K562 (cell line): ENCODE results near the gene TTC9B. TPM values are rescaled to one million over a fixed set of nuclear protein-coding genes. Genes with fewer than 3 reads are reported as not detected.

ENCODE experiments used
- ATAC-seq: fragments of 200-7000 bp; cut with Tn5 transposase; 3 replicates; pipeline ENCODE4 v1.9.1; 2020; ENCODE audit warnings: moderate library complexity
- BruUV-seq: library from RNA; stranded (reverse); fragments of 400-500 nt; replicated peaks from 2 replicates; lab custom pipeline; 2021; lab: Mats Ljungman, UMichigan
- CTCF ChIA-PET: fragments of 300-600 bp; formaldehyde crosslinking; extraction: SDS; loops from one replicate; lab custom pipeline; 2021; ENCODE audit warnings: low intra/inter-chr PET ratio; lab: Yijun Ruan, JAX
- POLR2A ChIA-PET: fragments of 300-600, 350-650 bp; sonication (Branson Sonifier 250); formaldehyde crosslinking; extraction: SDS; loops from one replicate; lab custom pipeline; 2021; ENCODE audit warnings: antibody characterized with exemption, inconsistent platforms; lab: Yijun Ruan, JAX
- DNase-seq, 4 experiments: peaks; one replicate each; pipeline versions ENCODE4 v3.0.0 to v3.0.0-alpha.2; 2011 to 2018; ENCODE audit warnings: low spot score in 3 of 4, mixed read lengths in 3 of 4; ENCODE audit errors: extremely low read depth in 1 of 4
- FAIRE-seq: peaks from 2 replicates; lab custom pipeline; 2011; peaks lifted over from hg19 to GRCh38; lab: Jason Lieb, UNC
- H2AFZ ChIP-seq: 2 replicates; pipeline ENCODE4 v1.6.0; 2011; ENCODE audit warnings: low read depth, low read length, control low read depth, inconsistent platforms
- H3K27ac ChIP-seq: fragments of 200-600 bp; 3 replicates; pipeline ENCODE4 v1.8.0; 2011; ENCODE audit warnings: low read depth, mild to moderate bottlenecking, control low read depth, inconsistent platforms, low read length, moderate library complexity, mixed read lengths; ENCODE audit errors: extremely low read depth
- H3K27me3 ChIP-seq, 2 experiments: fragments of 300-600 bp in 1 of 2; 2 replicates in 1 of 2; 3 replicates in 1 of 2; pipeline versions ENCODE4 v1.6.0 to v1.8.0; 2011; ENCODE audit warnings: inconsistent platforms in 2 of 2, low read length in 2 of 2, mild to moderate bottlenecking in 1 of 2, mixed read lengths in 1 of 2, moderate library complexity in 1 of 2; ENCODE audit not compliant: control insufficient read depth in 2 of 2, insufficient read depth in 2 of 2
- H3K36me3 ChIP-seq: fragments of 300-600 bp; 3 replicates; pipeline ENCODE4 v1.8.0; 2011; ENCODE audit warnings: mild to moderate bottlenecking, low read length, inconsistent platforms; ENCODE audit not compliant: control insufficient read depth, insufficient read depth
- H3K4me1 ChIP-seq, 2 experiments: fragments of 200-600 bp in 1 of 2; replicated peaks in 1 of 2; 2 replicates in 1 of 2; 3 replicates in 1 of 2; pipeline versions ENCODE4 v1.5.1 to v1.8.0; 2011; ENCODE audit warnings: inconsistent platforms in 2 of 2, low read length in 2 of 2, mild to moderate bottlenecking in 1 of 2, mixed read lengths in 1 of 2, moderate library complexity in 1 of 2; ENCODE audit not compliant: control insufficient read depth in 2 of 2, insufficient read depth in 2 of 2
- H3K4me2 ChIP-seq: 2 replicates; pipeline ENCODE4 v1.6.1; 2011; ENCODE audit warnings: low read length, control low read depth, inconsistent platforms, mixed read lengths; ENCODE audit not compliant: insufficient read depth
- H3K4me3 ChIP-seq: fragments of 200-600 bp; sonication (generic), shearing (Covaris generic); 2 replicates; pipeline ENCODE4 v1.5.1; 2016; ENCODE audit warnings: control low read depth, inconsistent platforms
- H3K79me2 ChIP-seq: fragments of 200-600 bp; 3 replicates; pipeline ENCODE4 v1.8.0; 2011; ENCODE audit warnings: low read length, inconsistent platforms; ENCODE audit not compliant: control insufficient read depth, insufficient read depth
- H3K9ac ChIP-seq, 2 experiments: 2 replicates each; pipeline versions ENCODE4 v1.6.0 to v1.6.1; 2011; ENCODE audit warnings: low read depth in 2 of 2, low read length in 2 of 2, control low read depth in 1 of 2, inconsistent platforms in 1 of 2, mild to moderate bottlenecking in 1 of 2, mixed read lengths in 1 of 2; ENCODE audit not compliant: insufficient read depth in 1 of 2
- H3K9me1 ChIP-seq: one replicate; pipeline ENCODE4 v1.6.0; 2011; ENCODE audit warnings: inconsistent platforms, mild to moderate bottlenecking, low read length, moderate library complexity; ENCODE audit not compliant: control insufficient read depth, insufficient read depth
- H3K9me3 ChIP-seq: replicated peaks from 2 replicates; pipeline ENCODE4 v1.5.1; 2011; ENCODE audit warnings: low read depth, low read length, inconsistent platforms; ENCODE audit not compliant: control insufficient read depth, insufficient read depth
- H4K20me1 ChIP-seq: replicated peaks from 2 replicates; pipeline ENCODE4 v1.6.1; 2011; ENCODE audit warnings: low read length, inconsistent platforms, mixed read lengths; ENCODE audit not compliant: control insufficient read depth, insufficient read depth
- ATF1 ChIP-seq, 2 experiments: fragments of 450-650 bp in 1 of 2; IDR thresholded peaks; 2 replicates each; pipeline ENCODE4 v1.6.1; 2016; ENCODE audit warnings: missing compliant biosample characterization in 1 of 2, missing genetic modification characterization in 1 of 2
- ATF4 ChIP-seq: fragments of 450-650 bp; formaldehyde crosslinking; IDR thresholded peaks from 2 replicates; pipeline ENCODE4 v1.4.0; 2022; ENCODE audit warnings: mild to moderate bottlenecking, moderate library complexity
- CBFA2T3 ChIP-seq: fragments of 450-650 bp; IDR thresholded peaks from 2 replicates; pipeline ENCODE4 v1.6.1; 2017
- CREB1 ChIP-seq, 2 experiments: sonication (generic) in 1 of 2; formaldehyde crosslinking in 1 of 2; IDR thresholded peaks; 2 replicates each; pipeline versions ENCODE4 v1.6.1 to v1.8.0; 2012 to 2022; ENCODE audit warnings: inconsistent platforms in 1 of 2, mild to moderate bottlenecking in 1 of 2, missing genetic modification reagents in 1 of 2, moderate library complexity in 1 of 2
- E4F1 ChIP-seq: fragments of 250-450 bp; sonication (Bioruptor Pico); IDR thresholded peaks from 2 replicates; pipeline ENCODE4 v1.5.0; 2021; ENCODE audit warnings: mild to moderate bottlenecking, borderline replicate concordance
- EHMT2 ChIP-seq: fragments of 450-650 bp; IDR thresholded peaks from 2 replicates; pipeline ENCODE4 v1.6.1; 2018; ENCODE audit warnings: antibody characterized with exemption
- KDM1A ChIP-seq, 2 experiments: fragments of 450-650 bp; IDR thresholded peaks; 2 replicates each; pipeline ENCODE4 v1.6.1; 2016; ENCODE audit warnings: mild to moderate bottlenecking in 2 of 2
- MAFK ChIP-seq: IDR thresholded peaks from 2 replicates; pipeline ENCODE4 v1.6.1; 2011; ENCODE audit warnings: low read length, improper control_type of control experiment
- MTA2 ChIP-seq: fragments of 450-650 bp; IDR thresholded peaks from 2 replicates; pipeline ENCODE4 v1.6.1; 2016; ENCODE audit warnings: low read depth
- TAF15 ChIP-seq: fragments of 200-400 bp; formaldehyde crosslinking; IDR thresholded peaks from 2 replicates; pipeline ENCODE4 v1.6.1; 2017; ENCODE audit warnings: mild to moderate bottlenecking, low read depth, low read length, moderate library complexity
- ZBTB5 ChIP-seq: fragments of 450-650 bp; IDR thresholded peaks from 2 replicates; pipeline ENCODE4 v1.6.1; 2017; ENCODE audit warnings: antibody characterized with exemption
- ZNF766 ChIP-seq: fragments of 200-800 bp; sonication (Bioruptor generic); conservative IDR thresholded peaks from 2 replicates; pipeline ENCODE4 v1.6.1; 2016; ENCODE audit warnings: missing genetic modification characterization, missing compliant biosample characterization
- WGBS: fragments of 100-300 bp; shearing (Covaris generic); methylation state at CpG from one replicate; pipeline ENCODE4 v1.1.6; 2016; ENCODE audit warnings: low coverage, mixed read lengths; ENCODE audit not compliant: insufficient coverage; ENCODE audit errors: missing lambda C conversion rate; 5-methylcytosine and 5-hydroxymethylcytosine counted together
- in situ Hi-C: fragments of 300-500 bp; cut with MboI; formaldehyde crosslinking; loops from 4 replicates; pipeline ENCODE4 v1.15.0; 2018; ENCODE audit warnings: inconsistent platforms, mixed read lengths
- intact Hi-C: fragments of 100-400 bp; cut with micrococcal nuclease; formaldehyde crosslinking; loops from 2 replicates; pipeline ENCODE4 v1.14.2; 2022
- polyA plus RNA-seq, 8 experiments: library from polyadenylated mRNA; depleted of rRNA in 4 of 8; stranded (reverse) in 5 of 8; unstranded in 3 of 8; fragments of >200 nt; fragmentation: Nextera tagmentation in 2 of 8; fragmentation: Illumina TruSeq in 1 of 8; extraction: Ambion mirVana in 2 of 8; extraction: Trizol in 1 of 8; gene quantifications; 2 replicates each; pipeline versions ENCODE4 v1.2.1 to v1.2.3, GENCODE V29; 2011 to 2014; ENCODE audit warnings: inconsistent platforms in 1 of 8, missing spikeins in 1 of 8
- total RNA-seq, 7 experiments: library from RNA; depleted of rRNA in 6 of 7; stranded (reverse); fragments of >200 nt in 6 of 7; fragmentation: Illumina TruSeq in 2 of 7; extraction: Trizol in 2 of 7; gene quantifications; 2 replicates each; pipeline versions ENCODE4 v1.2.1 to v1.2.3, GENCODE V29; 2011 to 2021; ENCODE audit warnings: low replicate concordance in 1 of 7
- TF ChIP-seq, protein P1 (sequence below): fragments of 250-450 bp; sonication (Bioruptor Pico); IDR thresholded peaks from 2 replicates; pipeline ENCODE4 v1.8.0; 2021; ENCODE audit warnings: borderline replicate concordance, mild to moderate bottlenecking, moderate library complexity; ENCODE audit not compliant: poor library complexity, severe bottlenecking
- TF ChIP-seq, protein P2 (sequence below), 2 experiments: fragments of 250-450 bp in 1 of 2; fragments of 450-650 bp in 1 of 2; sonication (Bioruptor Pico) in 1 of 2; IDR thresholded peaks; 2 replicates each; pipeline versions ENCODE4 v1.6.1 to v1.8.0; 2016 to 2021; ENCODE audit warnings: mild to moderate bottlenecking in 2 of 2, moderate library complexity in 2 of 2, missing compliant biosample characterization in 1 of 2, missing genetic modification characterization in 1 of 2

Gene TTC9B
- total and polyA plus RNA-seq, 9 of the 15 experiments (the other 6 are each of a cell fraction or from before 2014, with no cell fraction given) = 0.06 to 0.14 TPM; not detected in 7

GRCh38 chr19:40241809-40242384, 23.7 kb upstream of the TTC9B start:
- Histone ChIP-seq H2AFZ (no peak overlapping the region), H3K9me3 (no peaks in the 10 kb centered on the region), H4K20me1 (peaks cover 4% of the 10 kb centered on the region; the same call in 1 of the 2 replicates), H3K4me1 (peaks cover 0 to 11% of the 10 kb centered on the region in 2 experiments; a peak in 1 of 5 replicates), H3K4me2 (no peak overlapping the region), H3K36me3 (peaks cover 71% of the 10 kb centered on the region; the same call in 2 of the 3 replicates), H3K79me2 (peaks cover 19% of the 10 kb centered on the region), H3K9ac (peak overlapping the region in 1 of 2 experiments; percentile 62; a peak in 1 of 4 replicates), H3K4me3 (no peak overlapping the region), H3K9me1 (no peaks in the 10 kb centered on the region), H3K27me3 (no peaks in the 10 kb centered on the region), H3K27ac (no peak overlapping the region)
- no peak for DNase-seq
- ATAC-seq = no peak
- intact Hi-C loops (no loop called here), in situ Hi-C loops (no loop called here)
- ChIA-PET CTCF (no interaction called here), POLR2A (interaction anchor here (1.0 kb wide), 1 partner anchor 300 kb away, joined by 4 read pairs; no protein-coding TSS in a partner anchor)
- no peak for FAIRE-seq
- 91% methylated on average over 16 of the region's 21 CpGs for WGBS
- no TSS peak for BruUV-seq
- TF ChIP-seq, protein P1, sequence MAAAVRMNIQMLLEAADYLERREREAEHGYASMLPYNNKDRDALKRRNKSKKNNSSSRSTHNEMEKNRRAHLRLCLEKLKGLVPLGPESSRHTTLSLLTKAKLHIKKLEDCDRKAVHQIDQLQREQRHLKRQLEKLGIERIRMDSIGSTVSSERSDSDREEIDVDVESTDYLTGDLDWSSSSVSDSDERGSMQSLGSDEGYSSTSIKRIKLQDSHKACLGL = no peak
- TF ChIP-seq TAF15 (no peak), MTA2 (no peak), CREB1 (IDR thresholded peaks at IDR 0.05) (no peak), CREB1 (CRISPR knock-in tag; IDR thresholded peaks at IDR 0.05) (no peak), KDM1A (IDR thresholded peaks at IDR 0.05) (no peak), E4F1 (CRISPR knock-in tag) (no peak), MAFK (no peak), ATF4 (CRISPR knock-in tag) (no peak), CBFA2T3 (no peak), EHMT2 (no peak), ZBTB5 (no peak), ATF1 (CRISPR knock-in tag; IDR thresholded peaks at IDR 0.05) (no peak), ATF1 (tag; IDR thresholded peaks at IDR 0.05) (no peak), ZNF766 (CRISPR knock-in tag) (no peak)
- TF ChIP-seq, protein P2, sequence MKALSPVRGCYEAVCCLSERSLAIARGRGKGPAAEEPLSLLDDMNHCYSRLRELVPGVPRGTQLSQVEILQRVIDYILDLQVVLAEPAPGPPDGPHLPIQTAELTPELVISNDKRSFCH (CRISPR knock-in tag; IDR thresholded peaks at IDR 0.05) = no peak
- TF ChIP-seq, protein P2 (tag; IDR thresholded peaks at IDR 0.05) = no peak
